GM18909 (cell line): ENCODE measurements around the gene NHLRC2.

Experiments used
- ATAC-seq: cut with Tn5 transposase; IDR thresholded peaks from one replicate; pipeline ENCODE4 v1.9.1; 2021; ENCODE audit warnings: mild to moderate bottlenecking; ENCODE audit not compliant: unreplicated experiment, poor library complexity

NHLRC2 gene

GRCh38 chr10:113859261-113859660 is 4.8 kb downstream of the NHLRC2 start:
- ATAC-seq = peak; percentile 43

- no peak for ATAC-seq
Observed at GRCh38 chr10:113865901-113866300, 11.4 kb downstream of the NHLRC2 start.

GRCh38 chr10:113866551-113867394 is 12.3 kb downstream of the NHLRC2 start:
- no peak for ATAC-seq

- no peak for ATAC-seq
Observed at GRCh38 chr10:113867904-113868303, 13.4 kb downstream of the NHLRC2 start.

GRCh38 chr10:113869789-113870188 is 15.3 kb downstream of the NHLRC2 start:
- no peak for ATAC-seq

GRCh38 chr10:113872139-113873030 is 17.9 kb downstream of the NHLRC2 start:
- ATAC-seq = no peak

- no peak for ATAC-seq
Observed at GRCh38 chr10:113875212-113875611, 20.8 kb downstream of the NHLRC2 start.

GRCh38 chr10:113876461-113876860 is 22.0 kb downstream of the NHLRC2 start:
- no peak for ATAC-seq

- peak; percentile 80 for ATAC-seq
Observed at GRCh38 chr10:113879691-113880090, 25.2 kb downstream of the NHLRC2 start.

- ATAC-seq = peak; percentile 38
Observed at GRCh38 chr10:113880236-113880635, 25.8 kb downstream of the NHLRC2 start.

GRCh38 chr10:113882240-113882639 is 27.8 kb downstream of the NHLRC2 start:
- no peak for ATAC-seq

- ATAC-seq = no peak
Observed at GRCh38 chr10:113889911-113890310, 35.5 kb downstream of the NHLRC2 start.

GRCh38 chr10:113890769-113891168 is 36.3 kb downstream of the NHLRC2 start:
- no peak for ATAC-seq

GRCh38 chr10:113891476-113891875 is 37.0 kb downstream of the NHLRC2 start:
- no peak for ATAC-seq

- no peak for ATAC-seq
Observed at GRCh38 chr10:113893570-113893969, 39.1 kb downstream of the NHLRC2 start.

GRCh38 chr10:113894581-113894980 is 40.1 kb downstream of the NHLRC2 start:
- ATAC-seq = no peak

- ATAC-seq = no peak
Observed at GRCh38 chr10:113895018-113895417, 40.6 kb downstream of the NHLRC2 start.

GRCh38 chr10:113897693-113898618 is 43.5 kb downstream of the NHLRC2 start:
- ATAC-seq = no peak

GRCh38 chr10:113899952-113900598 is 45.6 kb downstream of the NHLRC2 start:
- no peak for ATAC-seq

- ATAC-seq = no peak
Observed at GRCh38 chr10:113905756-113906155, 51.3 kb downstream of the NHLRC2 start.
